MV-4-11 (cell line): ENCODE data around the gene TTC22.

Experiments
- DNase-seq: peaks from one replicate; lab custom pipeline; 2025; lab: John Stamatoyannopoulos, UW

Gene TTC22

DNA sequence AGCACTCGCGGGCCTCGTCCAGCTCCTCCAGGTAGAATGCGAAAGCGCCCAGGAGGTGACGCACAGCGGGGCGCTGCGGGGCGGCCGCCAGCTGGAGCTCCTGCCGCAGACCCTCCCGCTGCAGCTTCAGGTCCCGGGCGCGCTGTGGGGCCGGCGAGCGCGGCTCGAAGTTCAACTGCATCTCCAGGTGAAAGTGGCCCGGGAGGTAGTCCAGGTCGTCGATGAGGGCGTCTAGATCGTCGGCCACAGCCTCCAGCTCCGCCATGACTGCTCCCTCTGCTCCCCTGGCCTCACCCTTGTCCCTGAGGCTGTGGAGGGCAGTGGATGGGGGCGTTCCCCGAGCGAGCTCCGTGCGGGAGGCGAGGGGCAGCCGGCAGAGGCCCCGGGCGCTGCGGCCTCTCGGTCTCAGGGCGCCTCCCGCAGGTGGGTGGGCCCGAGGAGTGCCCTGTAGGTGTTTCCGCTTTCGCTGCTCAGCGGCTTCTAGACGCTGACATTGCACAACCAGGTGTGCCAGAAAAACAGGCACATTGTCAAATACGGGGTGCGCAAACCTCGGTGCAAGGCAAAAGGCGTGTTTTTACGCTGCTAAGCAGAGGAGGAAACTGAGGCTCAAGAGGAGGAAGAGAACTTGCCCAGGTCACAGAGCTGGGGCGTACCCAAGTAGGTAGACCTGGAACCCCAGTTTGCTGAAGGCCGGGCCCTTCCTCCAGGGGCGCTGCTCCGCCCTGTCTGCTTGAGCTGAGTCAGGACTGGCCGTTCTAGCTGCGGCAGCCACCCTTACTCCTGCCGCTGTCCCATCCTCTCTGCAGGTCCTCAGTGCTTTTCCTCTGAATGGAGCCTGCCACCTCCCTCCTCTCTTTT, at the start of gene TTC22:
TSS of gene TTC22 (minus strand) at position 425 of the 861 bp plus-strand sequence. CDS start at position 265, 160 bp downstream.
- no peak for DNase-seq

DNA sequence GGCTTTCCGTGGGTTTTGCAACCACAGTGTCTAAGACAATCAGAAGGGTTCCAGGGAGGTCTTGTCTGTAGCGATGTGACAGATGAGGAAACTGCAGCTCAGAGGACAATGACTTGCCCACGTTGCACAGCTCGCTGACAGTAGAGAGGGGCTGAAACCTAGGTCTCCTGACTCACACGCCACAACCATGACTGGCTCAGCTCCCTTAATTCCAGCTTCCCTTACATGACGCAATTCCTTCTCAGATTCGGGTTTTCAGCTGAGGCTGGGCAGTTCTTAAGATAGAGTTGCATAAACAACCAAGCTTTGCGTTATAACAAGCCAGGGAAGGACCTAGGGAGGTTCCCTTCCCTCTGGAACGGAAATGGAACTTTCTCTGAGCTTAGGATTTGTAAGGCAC, 49.6 kb upstream of the TTC22 start:
- DNase-seq = peak; percentile 98

DNA sequence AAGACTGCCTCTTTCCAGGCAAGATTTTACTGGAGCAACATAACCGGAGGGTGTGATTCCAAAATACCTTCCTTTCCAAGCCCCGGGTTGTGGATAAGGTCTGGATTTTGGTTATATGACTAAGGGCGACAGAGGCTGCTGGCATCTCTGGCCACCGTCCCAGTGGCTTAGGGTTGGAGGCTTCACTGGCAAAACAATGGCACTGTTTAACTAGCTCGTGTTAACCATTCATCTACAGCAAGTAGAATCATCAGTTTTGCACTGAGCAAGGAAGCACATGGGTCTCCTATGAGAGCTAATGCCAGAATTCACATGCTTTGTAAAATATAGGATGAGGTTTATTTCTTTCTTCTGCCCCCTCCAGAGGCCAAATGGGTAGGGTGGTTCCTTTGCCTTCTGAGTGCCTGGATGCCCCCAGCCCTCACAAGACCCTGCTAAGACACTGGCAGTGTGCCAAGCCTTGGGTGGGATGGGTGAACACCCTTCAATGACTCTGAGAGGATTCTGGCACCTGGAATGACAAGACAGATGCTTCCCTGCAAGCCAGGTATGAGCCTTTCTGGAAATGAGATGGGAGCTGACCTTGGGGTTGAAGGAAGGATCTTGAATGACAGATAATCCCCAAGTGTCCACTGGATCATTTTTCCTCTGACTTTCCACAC, 49.1 kb upstream of the TTC22 start:
- DNase-seq = no peak

GRCh38 chr1:54849219-54850068, 48.3 kb upstream of the TTC22 start:
- no peak for DNase-seq

GRCh38 chr1:54848134-54848948, 47.2 kb upstream of the TTC22 start:
- no peak for DNase-seq

- no peak for DNase-seq
Measured at GRCh38 chr1:54846716-54847284, 45.7 kb upstream of the TTC22 start.

GRCh38 chr1:54846301-54846700, 45.2 kb upstream of the TTC22 start:
- no peak for DNase-seq

DNA sequence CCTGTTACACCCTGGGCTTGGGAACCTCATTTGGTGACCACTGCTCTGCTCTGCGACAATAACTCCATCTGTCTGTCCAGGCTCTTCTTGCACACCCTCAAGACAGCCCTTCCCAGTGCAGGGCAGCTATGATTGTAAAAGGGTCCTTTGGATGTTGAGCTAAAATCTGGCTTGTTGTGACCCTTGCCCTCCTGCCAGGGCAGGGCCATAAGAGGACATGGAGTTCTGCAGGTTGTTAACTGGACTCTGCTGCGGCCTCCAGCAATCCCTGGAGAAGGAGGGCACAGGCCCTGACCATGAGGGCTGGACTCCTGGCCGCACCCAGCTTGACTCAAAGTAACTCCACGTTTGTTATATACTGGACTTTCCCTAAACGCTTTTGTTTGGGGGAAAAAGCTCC, 44.6 kb upstream of the TTC22 start:
- no peak for DNase-seq

DNA sequence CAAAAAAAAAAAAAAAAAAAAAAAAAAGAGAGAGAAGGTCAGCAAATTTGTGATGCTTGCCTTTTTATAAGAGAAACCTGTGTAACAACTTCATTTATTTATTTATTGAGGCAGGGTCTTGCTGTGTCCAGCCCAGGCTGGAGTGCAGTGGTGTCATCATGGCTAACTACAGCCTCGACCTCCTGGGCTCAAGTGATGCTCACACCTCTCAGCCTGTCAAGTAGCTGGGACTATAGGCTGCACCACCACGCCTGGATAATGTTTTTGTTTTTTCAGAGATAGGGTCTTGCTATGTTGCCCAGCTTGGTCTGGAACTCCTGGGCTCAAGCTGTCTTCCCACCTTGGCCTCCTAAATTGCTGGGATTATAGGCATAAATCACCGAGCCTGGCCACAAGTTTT, 43.4 kb upstream of the TTC22 start:
- no peak for DNase-seq

- DNase-seq = no peak
Measured at GRCh38 chr1:54843449-54843848, 42.3 kb upstream of the TTC22 start.

DNA sequence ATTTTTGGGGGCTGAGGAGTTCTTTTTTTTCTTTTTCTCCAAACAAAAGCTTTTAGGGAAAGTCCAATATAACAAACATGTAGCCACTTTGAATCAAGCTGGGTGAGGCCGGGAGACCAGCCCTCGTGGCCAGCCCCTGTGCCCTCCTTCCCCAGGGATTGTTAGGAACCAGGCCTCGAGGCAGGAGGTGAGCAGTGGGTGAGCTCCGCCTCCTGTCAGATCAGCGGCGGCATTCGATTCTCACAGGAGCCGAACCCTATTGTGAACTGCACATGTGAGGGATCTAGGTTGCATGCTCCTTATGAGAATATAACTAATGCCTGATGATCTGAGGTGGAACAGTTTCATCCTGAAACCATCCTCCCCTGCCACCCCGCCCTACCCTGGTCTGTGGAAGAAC, 41.8 kb upstream of the TTC22 start:
- DNase-seq = no peak

- DNase-seq = no peak
Measured at GRCh38 chr1:54842206-54842915, 41.2 kb upstream of the TTC22 start.

- DNase-seq = no peak
Measured at GRCh38 chr1:54839824-54840223, 38.7 kb upstream of the TTC22 start.

GRCh38 chr1:54838565-54839180, 37.5 kb upstream of the TTC22 start:
- no peak for DNase-seq

GRCh38 chr1:54837002-54837853, 36.1 kb upstream of the TTC22 start:
- no peak for DNase-seq

DNA sequence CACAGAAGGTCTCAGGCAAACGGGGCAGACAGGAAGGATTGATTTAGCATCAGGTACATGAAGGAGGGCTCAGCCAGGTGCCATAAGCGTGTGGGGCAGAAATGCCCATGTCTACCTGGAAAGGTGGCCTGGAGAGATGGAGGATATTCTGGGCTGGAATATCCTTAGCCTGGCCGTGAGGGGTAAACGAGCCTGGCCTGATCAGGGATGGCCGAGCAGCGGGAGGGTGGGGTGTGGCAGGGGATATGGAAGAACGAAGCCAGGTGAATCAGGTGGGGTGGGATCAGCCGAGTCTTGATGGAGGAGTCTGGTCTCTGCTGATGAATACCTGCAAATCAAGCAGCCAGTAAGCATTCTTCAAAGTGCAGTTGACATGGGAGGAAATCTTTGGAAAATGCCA, 35.5 kb upstream of the TTC22 start:
- DNase-seq = no peak

DNA sequence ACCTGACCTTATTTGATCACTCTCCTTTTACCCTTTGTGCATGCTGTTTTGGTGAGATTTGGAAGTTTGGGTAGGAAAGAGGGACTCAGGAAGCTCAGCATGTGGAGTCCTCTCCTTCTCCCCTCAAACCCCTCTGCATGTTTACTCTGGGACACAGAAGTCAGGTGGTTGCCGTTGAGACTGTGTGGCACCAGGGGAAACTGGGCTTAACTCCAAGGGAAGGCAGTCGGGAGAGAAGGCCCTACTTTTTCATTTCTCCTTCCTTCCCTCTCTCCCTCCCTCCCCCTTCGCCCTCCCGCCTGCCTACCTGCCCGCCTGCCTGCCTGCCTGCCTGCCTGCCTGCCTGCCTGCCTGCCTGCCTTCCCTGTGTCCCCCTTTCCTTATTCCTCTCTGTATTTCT, 34.8 kb upstream of the TTC22 start:
- no peak for DNase-seq

DNA sequence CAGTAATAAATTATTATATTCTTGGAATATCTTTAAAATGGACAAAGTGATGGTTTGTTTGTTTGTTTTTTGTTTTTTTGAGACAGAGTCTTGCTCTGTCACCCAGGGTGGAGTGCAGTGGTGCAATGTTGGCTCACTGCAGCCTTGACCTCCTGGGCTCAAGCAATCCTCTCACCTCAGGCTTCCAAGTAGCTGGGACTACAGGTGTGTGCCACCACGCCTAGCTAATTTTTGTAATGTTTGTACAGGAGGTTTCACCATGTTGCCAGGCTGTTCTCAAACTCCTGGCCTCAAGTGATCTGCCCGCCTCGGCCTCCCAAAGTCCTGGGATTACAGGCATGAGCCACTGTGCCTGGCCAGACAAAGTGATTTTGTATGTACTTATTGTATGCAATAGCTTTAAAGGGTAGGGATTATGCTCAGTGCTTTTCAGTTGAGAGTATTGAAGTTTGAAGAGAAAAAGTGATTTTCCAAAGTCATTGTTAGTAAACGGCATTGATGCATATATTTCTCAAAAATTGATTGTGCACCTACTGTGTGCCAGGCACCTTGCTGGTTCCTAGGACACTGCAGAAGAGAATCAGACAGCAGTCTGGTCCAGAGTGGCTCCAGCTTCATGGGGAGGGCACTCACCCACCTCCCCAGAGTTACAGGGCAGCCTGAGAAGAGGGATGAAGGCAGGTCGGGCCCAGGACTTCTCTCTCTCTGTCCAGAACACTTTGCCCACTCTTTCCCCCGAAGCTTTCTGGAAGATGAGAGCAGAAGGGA, 34.2 kb upstream of the TTC22 start:
- no peak for DNase-seq
